ENCODE measurements around the gene B9D1. TPM values are rescaled to one million over a fixed set of nuclear protein-coding genes. Genes with fewer than 3 reads are reported as not detected.

The B9D1 gene
- total and polyA plus RNA-seq, 8 donors: 6.6 to 39.6 (median 12.5) TPM

GRCh38 chr17:19304751-19305150 lies 57.8 kb downstream of the B9D1 start:
- ATAC-seq (no peak), FAIRE-seq (no peak), DNase-seq (peak in 1 of 6 donors; percentile 23)
- WGBS, 2 donors: 92 to 93% methylated on average over 5 of the region's 5 CpGs
- intact Hi-C loops (cut with DNase I): no loop called here
- H3K9me3 ChIP-seq: no peaks in the 10 kb centered on the region
- H3K27me3 ChIP-seq: no peaks in the 10 kb centered on the region
- H3K4me1 ChIP-seq: peaks cover 0 to 4% (median 0%) of the 10 kb centered on the region in 3 donors
- no peak for TF ChIP-seq CTCF (IDR thresholded peaks at IDR 0.05)
- no peak overlapping the region for H3K4me3 ChIP-seq
- peak overlapping the region in 2 of 4 donors; percentile 51 to 60 for H3K27ac ChIP-seq
- H3K36me3 ChIP-seq: no peaks in the 10 kb centered on the region

- H3K27me3 ChIP-seq: no peaks in the 10 kb centered on the region
- no peaks in the 10 kb centered on the region for H3K9me3 ChIP-seq
- no peak overlapping the region for H3K4me3 ChIP-seq
- FAIRE-seq (no peak), DNase-seq (peak in 3 of 6 donors; percentile 24 to 64 (median 31)), ATAC-seq (peak; percentile 44 to 84 (median 82))
- no peak for TF ChIP-seq CTCF (IDR thresholded peaks at IDR 0.05)
- no peaks in the 10 kb centered on the region for H3K36me3 ChIP-seq
- peaks cover 0 to 4% (median 0%) of the 10 kb centered on the region in 3 donors for H3K4me1 ChIP-seq
- whole genome bisulfite sequencing, 2 donors: 67 to 70% methylated on average over 7 of the region's 7 CpGs
- intact Hi-C loops (cut with DNase I): no loop called here
- peak overlapping the region in 2 of 4 donors; percentile 51 to 60 for H3K27ac ChIP-seq
Observed at GRCh38 chr17:19304209-19304608, 58.3 kb downstream of the B9D1 start.

- peaks cover 0 to 4% (median 0%) of the 10 kb centered on the region in 3 donors for H3K4me1 ChIP-seq
- intact Hi-C loops (cut with DNase I): no loop called here
- no peak for TF ChIP-seq CTCF (IDR thresholded peaks at IDR 0.05)
- H3K36me3 ChIP-seq: no peaks in the 10 kb centered on the region
- H3K4me3 ChIP-seq: no peak overlapping the region
- no peak overlapping the region for H3K27ac ChIP-seq
- H3K27me3 ChIP-seq: no peaks in the 10 kb centered on the region
- FAIRE-seq (no peak), ATAC-seq (no peak), DNase-seq (no peak)
- WGBS, 2 donors: 87 to 95% methylated on average over 9 of the region's 9 CpGs
- H3K9me3 ChIP-seq: no peaks in the 10 kb centered on the region
Observed at GRCh38 chr17:19303367-19303776, 59.2 kb downstream of the B9D1 start.

- DNase-seq (no peak), ATAC-seq (peak in 3 of 4 donors; percentile 9 to 34 (median 10)), FAIRE-seq (no peak)
- peaks cover 0 to 4% (median 0%) of the 10 kb centered on the region in 3 donors for H3K4me1 ChIP-seq
- H3K9me3 ChIP-seq: no peaks in the 10 kb centered on the region
- WGBS, 2 donors: 77 to 86% methylated on average over 9 of the region's 9 CpGs
- H3K36me3 ChIP-seq: no peaks in the 10 kb centered on the region
- no peak for TF ChIP-seq CTCF (IDR thresholded peaks at IDR 0.05)
- intact Hi-C loops (cut with DNase I): no loop called here
- no peak overlapping the region for H3K27ac ChIP-seq
- no peaks in the 10 kb centered on the region for H3K27me3 ChIP-seq
- H3K4me3 ChIP-seq: no peak overlapping the region
Observed at GRCh38 chr17:19302791-19303331, 59.7 kb downstream of the B9D1 start.

- H3K27me3 ChIP-seq: no peaks in the 10 kb centered on the region
- TF ChIP-seq CTCF (IDR thresholded peaks at IDR 0.05): no peak
Observed at GRCh38 chr17:19301973-19302372, 60.5 kb downstream of the B9D1 start.

More at GRCh38 chr17:19301973-19302372, 60.5 kb downstream of the B9D1 start:
- FAIRE-seq (no peak), ATAC-seq (no peak), DNase-seq (no peak)
- Histone ChIP-seq H3K4me1 (peaks cover 0 to 4% (median 0%) of the 10 kb centered on the region in 3 donors), H3K27ac (no peak overlapping the region), H3K4me3 (no peak overlapping the region), H3K9me3 (no peaks in the 10 kb centered on the region), H3K36me3 (no peaks in the 10 kb centered on the region)
- intact Hi-C loops (cut with DNase I): no loop called here
- 94 to 95% methylated on average over 9 of the region's 9 CpGs for WGBS, 2 donors
